ENCODE measurements around the gene COL4A1.

COL4A1 gene

DNA sequence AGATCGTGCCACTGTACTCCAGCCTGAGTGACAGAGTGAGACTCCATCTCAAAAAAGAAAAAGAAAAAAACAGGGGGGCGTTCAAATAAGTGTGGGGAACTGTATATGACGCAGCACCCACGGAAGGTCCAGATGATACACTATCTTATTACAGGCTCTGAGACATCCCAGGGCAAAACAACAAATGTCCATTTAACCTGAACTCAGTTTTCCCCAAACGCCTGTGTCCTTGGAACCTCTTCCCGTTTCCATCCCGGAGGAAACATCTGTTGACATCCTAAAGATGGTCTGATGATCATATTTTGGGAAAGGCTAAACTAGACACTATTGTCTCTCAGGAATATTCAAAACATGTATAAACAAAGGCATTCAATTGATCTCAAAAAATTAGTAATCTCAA, 72.4 kb downstream of the COL4A1 start:
- H3K27ac ChIP-seq = no peak overlapping the region
- no peak for TF ChIP-seq CTCF (conservative IDR thresholded peaks at IDR 0.05)

DNA sequence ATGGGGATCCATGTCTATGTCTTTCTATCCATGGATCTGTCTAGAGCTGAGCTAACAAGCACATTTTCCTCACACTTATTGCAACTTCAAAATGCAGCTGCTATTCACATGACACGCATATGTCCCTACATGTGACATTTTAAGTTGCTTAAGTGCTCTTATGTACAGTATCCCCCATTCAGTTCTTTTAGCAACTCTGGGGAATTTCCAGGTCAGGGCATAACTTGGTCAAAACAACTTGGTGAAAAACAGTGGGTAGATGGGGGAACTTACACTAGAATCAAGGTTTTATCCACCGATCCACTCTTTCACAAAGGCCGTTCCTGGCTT, 73.0 kb downstream of the COL4A1 start:
- H3K27ac ChIP-seq = no peak overlapping the region
- TF ChIP-seq CTCF (conservative IDR thresholded peaks at IDR 0.05) = no peak

GRCh38 chr13:110233181-110233950, 73.6 kb downstream of the COL4A1 start:
- H3K27ac ChIP-seq = no peak overlapping the region
- TF ChIP-seq CTCF (conservative IDR thresholded peaks at IDR 0.05) = no peak

GRCh38 chr13:110232756-110233155, 74.2 kb downstream of the COL4A1 start:
- no peak overlapping the region for H3K27ac ChIP-seq
- TF ChIP-seq CTCF (conservative IDR thresholded peaks at IDR 0.05) = no peak

GRCh38 chr13:110232142-110232541, 74.8 kb downstream of the COL4A1 start:
- no peak overlapping the region for H3K27ac ChIP-seq
- no peak for TF ChIP-seq CTCF (conservative IDR thresholded peaks at IDR 0.05)

DNA sequence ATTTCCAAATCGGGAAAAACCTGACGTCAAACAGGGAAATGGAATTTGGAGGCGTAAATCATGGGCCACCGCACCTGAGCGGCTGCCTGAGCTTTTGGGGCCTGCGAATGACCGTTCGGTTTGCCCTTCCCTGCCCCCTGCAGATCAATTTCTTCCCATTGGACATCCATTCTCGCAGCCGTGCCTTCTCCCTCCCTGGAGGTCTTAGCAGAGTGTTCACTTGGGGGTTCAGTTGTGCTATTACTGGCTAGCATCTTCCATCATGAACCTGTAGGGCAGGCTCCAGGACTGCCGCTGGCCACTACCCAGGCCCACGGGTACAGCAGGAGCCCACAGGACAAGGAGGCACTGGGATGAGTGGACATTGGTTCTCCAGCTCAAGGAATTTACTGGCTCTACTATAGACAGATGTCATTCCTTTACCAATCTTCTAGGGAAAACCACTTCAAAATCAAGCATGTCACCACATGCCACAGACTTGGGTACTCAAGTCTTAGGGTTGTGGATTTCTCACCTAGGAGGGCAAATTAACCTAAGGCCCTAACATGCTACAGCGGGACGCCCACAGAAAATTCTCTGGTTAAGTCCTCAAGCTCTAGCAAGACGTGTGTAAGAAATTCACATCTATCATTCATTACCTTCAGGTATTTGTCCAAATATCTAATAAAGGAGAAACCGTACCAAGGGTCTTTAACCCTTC, 75.5 kb downstream of the COL4A1 start:
- no peak for TF ChIP-seq CTCF (conservative IDR thresholded peaks at IDR 0.05)
- H3K27ac ChIP-seq = no peak overlapping the region

DNA sequence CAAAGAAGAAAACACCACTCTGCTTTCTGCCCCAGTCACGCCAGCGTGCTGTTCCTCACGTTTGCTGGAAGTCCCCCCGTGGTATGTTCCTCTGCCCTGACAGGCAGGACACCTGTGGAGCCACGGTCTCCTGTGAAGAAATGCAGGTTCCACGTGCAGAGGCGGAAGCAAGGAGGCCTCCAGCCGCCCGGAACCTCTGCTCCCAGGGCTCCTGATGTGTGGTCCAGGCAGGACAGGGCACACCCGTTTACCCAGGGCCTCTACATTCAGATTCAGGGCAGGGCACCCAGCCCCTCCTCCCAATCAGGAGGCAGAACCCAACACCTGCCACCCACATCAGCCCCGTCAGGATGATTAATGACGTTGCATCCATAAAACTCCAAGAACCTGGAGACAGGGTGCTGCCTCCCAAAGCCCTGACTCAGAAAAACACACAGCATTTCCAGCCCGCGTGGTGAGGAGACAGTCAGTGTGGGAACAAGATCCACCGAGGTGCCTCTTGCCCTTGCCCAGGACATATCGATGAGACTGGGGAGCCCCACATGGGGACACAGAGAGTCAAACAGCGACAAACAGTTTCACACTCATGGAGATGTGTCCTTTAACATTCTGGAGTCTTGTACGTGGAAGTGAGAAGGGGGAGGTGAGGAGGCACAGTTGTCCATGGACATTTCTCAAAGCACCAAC, 76.2 kb downstream of the COL4A1 start:
- TF ChIP-seq CTCF (conservative IDR thresholded peaks at IDR 0.05) = no peak
- H3K27ac ChIP-seq = no peak overlapping the region

Measured in VCaP (cell line).